NCI-H2029 (cell line): ENCODE measurements around the gene DMXL1.

Source experiments
- DNase-seq: peaks from one replicate; lab custom pipeline; 2025; lab: John Stamatoyannopoulos, UW

The DMXL1 gene

GRCh38 chr5:119270960-119271757 is 200.3 kb downstream of the DMXL1 start:
- DNase-seq = no peak

GRCh38 chr5:119271758-119272730 is 201.2 kb downstream of the DMXL1 start:
- DNase-seq = no peak

- DNase-seq = no peak
Observed at GRCh38 chr5:119273391-119273839, 202.5 kb downstream of the DMXL1 start.

GRCh38 chr5:119274030-119274766 is 203.3 kb downstream of the DMXL1 start:
- DNase-seq = no peak

- no peak for DNase-seq
Observed at GRCh38 chr5:119274767-119275130, 203.9 kb downstream of the DMXL1 start.

GRCh38 chr5:119275146-119275545 is 204.3 kb downstream of the DMXL1 start:
- no peak for DNase-seq

GRCh38 chr5:119275601-119276173 is 204.8 kb downstream of the DMXL1 start:
- no peak for DNase-seq

- DNase-seq = no peak
Observed at GRCh38 chr5:119276978-119277377, 206.1 kb downstream of the DMXL1 start.

- no peak for DNase-seq
Observed at GRCh38 chr5:119279093-119279492, 208.2 kb downstream of the DMXL1 start.

- no peak for DNase-seq
Observed at GRCh38 chr5:119280380-119280779, 209.5 kb downstream of the DMXL1 start.

- no peak for DNase-seq
Observed at GRCh38 chr5:119282628-119283027, 211.7 kb downstream of the DMXL1 start.

GRCh38 chr5:119284031-119284430 is 213.1 kb downstream of the DMXL1 start:
- DNase-seq = no peak

GRCh38 chr5:119285070-119285916 is 214.4 kb downstream of the DMXL1 start:
- no peak for DNase-seq

GRCh38 chr5:119286511-119287488 is 215.9 kb downstream of the DMXL1 start:
- no peak for DNase-seq

GRCh38 chr5:119287547-119288111 is 216.7 kb downstream of the DMXL1 start:
- no peak for DNase-seq

- DNase-seq = no peak
Observed at GRCh38 chr5:119288379-119289033, 217.6 kb downstream of the DMXL1 start.

- no peak for DNase-seq
Observed at GRCh38 chr5:119289438-119290044, 218.7 kb downstream of the DMXL1 start.

- peak; percentile 66 for DNase-seq
Observed at GRCh38 chr5:119290161-119290569, 219.3 kb downstream of the DMXL1 start.
